ENCODE data around the gene GRIPAP1.

GRIPAP1 gene

GRCh38 chrX:48958635-48959094, 43.4 kb downstream of the GRIPAP1 start:
- DNase-seq, result peak in 1 of 2 donors; percentile 17

DNA sequence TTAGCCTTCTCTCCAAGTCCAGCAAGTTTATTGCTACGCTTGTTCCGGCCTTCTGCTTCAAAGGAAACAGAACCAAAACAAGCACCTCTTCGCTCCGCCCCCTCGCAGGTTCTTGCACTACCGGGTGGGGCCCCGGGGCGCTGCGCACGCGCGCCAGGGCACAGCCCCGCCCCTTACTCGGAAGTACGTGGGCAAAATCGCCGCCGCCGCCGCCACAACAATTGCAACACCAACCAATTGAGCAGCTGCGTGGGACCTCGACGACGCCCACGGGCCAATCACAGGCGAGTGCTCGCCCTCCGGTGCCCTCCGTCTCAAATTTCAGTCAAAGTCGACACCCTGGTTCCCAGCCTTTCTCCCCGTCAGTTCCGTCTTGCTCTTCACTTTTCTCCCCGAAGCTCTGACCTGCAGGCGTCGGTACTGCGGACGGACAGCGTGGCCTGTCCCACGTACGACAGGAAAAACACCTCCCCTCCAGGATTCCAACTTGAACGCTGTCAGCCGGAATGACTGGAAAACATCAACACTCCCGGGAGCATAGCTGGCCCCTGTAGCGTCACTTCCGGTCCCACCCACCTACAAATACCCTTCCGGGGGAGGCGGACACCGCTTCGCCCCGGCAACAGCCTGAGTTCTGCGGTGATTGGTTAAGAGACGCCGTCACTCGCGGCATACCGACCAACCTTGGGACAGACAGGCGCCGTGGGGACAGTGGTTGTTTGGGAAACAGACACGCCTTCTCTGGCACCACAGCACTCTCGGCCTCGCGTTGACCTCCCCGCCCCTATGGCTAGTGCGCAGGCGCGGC, 44.0 kb downstream of the GRIPAP1 start:
- DNase-seq, result peak; percentile 94 to 96

DNA sequence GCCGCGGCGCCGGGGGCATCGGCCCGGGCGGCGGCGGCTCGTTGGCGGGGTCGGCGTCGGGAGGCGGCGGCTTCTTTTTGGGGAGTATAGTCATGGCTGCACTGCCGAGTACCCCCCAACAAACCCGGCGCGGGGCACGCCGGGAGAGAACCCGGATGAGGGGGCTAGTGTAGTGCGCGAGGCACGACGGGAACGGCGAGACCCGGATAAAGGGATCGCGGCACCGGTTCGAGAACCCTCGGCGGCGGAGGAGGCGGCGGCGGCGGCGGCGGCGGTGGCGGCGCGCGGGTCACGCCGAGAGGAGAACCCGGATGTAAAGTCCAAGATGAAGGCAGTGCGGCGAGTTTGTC, 44.6 kb downstream of the GRIPAP1 start, which contains the start of gene OTUD5:
OTUD5 (minus strand) TSS at position 131 of the 350 bp plus-strand sequence; CDS start at position 94, 37 bp downstream.
- DNase-seq, result peak in 1 of 2 donors; percentile 67

GRCh38 chrX:48956728-48957414, 45.2 kb downstream of the GRIPAP1 start:
- peak in 1 of 2 donors; percentile 19 for DNase-seq

GRCh38 chrX:48948589-48948988, 53.5 kb downstream of the GRIPAP1 start:
- no peak for DNase-seq

DNA sequence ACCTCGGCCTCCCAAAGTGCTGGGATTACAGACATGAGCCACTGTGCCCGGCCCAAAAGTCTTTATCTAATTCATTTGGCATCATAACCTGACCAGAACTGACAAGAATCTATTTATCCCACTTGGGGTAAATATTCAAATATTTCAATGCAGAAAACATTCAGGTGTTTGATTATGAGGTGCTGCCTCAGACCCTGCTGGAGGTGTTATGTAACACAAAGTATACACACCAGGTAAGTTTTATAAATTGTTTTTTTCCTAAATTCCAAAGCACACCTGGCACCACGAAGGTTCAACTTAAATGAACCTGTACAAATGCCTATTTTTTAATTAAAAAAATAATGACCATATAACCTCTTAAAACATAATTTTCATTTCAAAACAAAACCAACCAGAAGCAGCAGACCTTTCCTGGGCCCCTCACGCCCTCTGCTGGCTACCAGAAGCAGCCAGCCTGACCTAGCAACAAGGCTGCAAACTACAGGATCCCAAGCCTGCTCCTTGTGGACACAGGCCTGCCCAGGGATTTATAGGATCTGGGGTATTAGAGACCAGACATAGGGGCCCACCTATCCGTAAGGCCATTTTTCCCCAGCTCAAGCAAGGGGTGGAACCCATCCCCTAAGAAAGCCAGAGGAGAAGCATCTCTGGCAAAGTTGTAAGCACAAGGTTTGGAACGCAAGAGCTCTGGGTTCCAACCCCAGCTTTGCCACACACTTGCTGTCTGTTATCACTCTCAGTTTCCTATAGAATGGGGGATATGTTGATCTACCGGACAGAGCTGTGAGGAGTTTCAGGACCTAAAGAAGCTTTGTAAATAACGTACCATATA, 56.3 kb downstream of the GRIPAP1 start:
- peak; percentile 35 to 56 for DNase-seq

GRCh38 chrX:48942895-48943294, 59.2 kb downstream of the GRIPAP1 start:
- peak in 1 of 2 donors; percentile 1 for DNase-seq

DNA sequence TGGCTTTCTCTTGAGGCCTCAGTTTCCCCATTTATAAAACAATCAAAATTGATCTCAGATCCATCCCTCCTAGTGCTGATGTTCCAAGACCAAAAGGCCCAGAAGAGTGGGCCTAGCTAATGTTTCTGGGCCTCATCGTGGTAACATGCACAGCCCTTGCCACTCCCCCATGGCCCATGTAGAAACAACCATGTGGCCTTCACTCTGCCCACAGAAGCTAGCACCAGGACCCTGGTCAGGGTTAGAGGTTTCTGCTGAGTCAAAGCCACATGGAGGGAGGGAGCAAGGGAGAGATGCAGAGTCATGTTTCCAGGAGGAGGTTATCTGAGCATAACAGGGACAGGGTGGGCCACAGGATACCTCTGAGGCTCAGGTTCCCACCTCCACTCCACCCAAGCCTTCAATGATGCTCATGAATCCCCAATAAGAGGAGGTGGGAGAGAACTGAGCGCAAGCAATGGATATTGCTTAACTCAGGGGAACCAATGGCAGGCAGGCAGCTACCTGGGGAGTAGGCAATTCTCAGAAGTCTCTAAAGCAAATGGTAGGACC, 61.6 kb downstream of the GRIPAP1 start:
- DNase-seq, result no peak

DNA sequence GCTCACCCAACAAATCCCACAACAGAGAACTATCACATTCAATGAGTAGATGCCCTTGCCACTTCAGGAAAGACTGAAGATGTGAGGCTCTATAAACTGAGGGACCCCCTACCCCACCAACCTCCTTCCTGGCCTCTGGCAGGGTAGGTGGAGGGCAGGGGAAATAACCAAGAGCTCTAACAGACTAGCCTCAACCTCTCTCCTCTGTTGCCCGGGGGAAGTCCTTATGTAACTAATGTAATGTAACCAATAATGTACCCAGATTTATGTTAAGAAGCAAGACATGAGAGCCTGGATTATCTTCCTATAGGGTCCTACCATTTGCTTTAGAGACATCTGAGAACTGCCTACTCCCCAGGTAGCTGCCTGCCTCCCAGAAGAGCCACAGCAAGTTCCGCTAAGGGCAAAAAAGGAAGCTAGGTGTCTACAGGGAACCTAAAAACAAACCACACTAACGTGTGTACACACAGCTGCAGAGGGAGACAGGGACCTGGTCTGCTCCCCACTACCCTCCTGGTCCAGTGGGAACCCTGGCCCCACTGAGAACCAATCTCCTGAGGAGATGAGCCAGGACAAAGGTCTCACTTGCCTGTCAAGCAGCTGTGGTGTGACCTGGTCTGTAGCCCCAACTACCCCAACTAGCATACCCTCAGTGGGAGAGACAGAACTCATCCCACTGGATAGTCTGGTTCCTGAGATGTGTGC, 62.4 kb downstream of the GRIPAP1 start:
- no peak for DNase-seq

DNA sequence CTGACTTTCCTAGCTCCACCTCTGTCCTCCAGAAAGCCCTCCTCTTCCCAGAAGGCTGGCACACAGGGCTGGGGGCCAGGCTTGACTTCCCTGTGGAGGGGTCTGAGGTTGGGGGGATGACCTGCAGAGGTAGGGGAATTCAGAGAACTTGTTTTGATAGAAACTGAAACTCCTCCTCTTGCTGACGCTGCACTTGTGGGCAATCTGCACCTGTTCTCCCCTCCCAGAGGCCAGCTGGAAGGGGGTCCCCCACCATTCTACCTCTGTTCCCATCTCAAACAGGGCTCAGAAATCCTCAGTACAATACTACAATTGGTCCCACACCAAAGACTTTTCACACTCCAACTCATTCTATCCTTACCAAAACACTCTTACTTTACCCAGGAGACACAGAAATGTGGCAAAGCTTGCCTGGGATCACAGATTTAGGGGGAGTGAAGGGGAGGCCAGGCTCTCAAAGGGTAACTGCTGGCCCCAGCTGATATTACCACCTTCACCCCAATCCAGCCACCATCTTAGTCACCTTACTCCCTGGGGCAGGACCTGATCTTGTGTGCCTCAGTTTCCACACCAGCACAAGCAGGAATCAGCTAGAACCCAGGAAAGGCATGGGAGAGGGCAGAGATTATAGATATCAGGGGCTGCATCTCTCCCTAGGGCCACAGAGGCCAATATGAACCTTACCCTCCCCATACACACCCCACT, 63.2 kb downstream of the GRIPAP1 start:
- no peak for DNase-seq

GRCh38 chrX:48937054-48937907, 64.8 kb downstream of the GRIPAP1 start:
- DNase-seq, result peak; percentile 78 to 79

GRCh38 chrX:48936429-48937053, 65.5 kb downstream of the GRIPAP1 start:
- DNase-seq, result no peak

GRCh38 chrX:48935301-48935670, 66.8 kb downstream of the GRIPAP1 start:
- DNase-seq, result peak; percentile 6 to 33

GRCh38 chrX:48934581-48935300, 67.3 kb downstream of the GRIPAP1 start:
- DNase-seq, result peak in 1 of 2 donors; percentile 15

- no peak for DNase-seq
Observed at GRCh38 chrX:48933757-48934156, 68.3 kb downstream of the GRIPAP1 start.

DNA sequence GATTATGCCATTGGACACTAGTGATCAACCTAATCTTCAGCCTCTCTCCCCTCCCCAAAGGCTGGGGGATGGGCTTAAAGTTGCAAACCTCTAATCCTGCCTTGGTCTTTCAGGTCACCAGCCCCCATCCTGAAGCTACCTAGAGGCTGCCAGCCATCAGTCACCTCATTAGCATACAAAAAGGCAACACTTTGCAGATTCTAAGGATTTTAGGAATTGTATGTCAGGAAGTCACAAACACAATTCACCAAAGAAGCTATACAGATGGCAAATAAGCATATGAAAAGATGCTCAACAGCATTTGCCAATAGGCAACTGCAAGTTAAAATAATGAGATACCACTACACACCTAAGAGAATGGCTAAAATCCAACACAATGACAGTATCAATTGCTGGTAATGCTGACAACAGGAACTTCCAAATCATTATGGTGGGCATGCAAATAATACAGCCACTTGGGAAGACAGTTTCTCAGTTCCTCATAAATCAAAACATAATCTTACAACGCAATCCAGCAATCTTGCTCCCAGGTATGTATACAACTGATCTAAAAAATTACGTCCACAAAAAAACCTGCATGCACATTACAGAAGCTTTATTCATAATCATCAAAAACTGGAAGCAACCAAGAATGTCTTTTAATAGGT, 74.2 kb downstream of the GRIPAP1 start:
- no peak for DNase-seq

DNA sequence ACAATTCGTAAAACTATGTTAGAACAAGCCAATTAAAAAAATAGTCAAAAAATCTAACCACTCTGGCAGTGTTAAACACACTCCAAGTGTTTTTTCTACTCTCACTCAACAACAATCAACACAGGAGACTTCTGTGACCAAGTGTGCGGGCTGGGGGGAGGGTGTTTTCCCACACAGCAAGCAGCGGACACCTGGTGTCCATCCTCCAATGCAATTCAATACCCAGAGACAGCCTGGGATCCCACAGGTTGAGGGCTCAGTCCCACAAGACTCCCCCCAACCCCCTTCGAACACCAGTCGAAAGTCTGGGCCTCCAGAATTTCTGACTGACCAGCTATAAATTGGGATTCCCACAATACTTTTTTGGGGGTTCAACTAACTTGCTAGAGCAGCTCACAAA, 74.9 kb downstream of the GRIPAP1 start:
- no peak for DNase-seq

DNA sequence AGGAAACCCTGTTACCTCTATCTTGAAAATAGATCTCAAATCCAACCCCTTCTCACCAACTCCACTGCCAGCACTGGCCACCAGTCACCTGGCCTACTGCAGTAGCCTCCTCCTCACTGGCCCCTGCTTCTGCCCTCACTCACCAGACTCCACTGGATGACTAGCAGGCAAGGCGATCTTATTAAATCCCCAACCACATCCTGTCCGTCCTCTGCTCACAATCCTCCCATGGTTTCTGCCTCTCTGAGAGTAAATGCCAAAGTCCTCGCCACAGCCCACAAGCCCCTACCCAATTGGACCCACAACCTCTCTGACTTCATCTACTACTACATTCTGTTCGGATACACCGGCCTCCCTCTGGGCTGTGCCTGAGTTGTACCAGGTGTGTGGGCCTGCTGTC, 77.8 kb downstream of the GRIPAP1 start:
- no peak for DNase-seq

DNA sequence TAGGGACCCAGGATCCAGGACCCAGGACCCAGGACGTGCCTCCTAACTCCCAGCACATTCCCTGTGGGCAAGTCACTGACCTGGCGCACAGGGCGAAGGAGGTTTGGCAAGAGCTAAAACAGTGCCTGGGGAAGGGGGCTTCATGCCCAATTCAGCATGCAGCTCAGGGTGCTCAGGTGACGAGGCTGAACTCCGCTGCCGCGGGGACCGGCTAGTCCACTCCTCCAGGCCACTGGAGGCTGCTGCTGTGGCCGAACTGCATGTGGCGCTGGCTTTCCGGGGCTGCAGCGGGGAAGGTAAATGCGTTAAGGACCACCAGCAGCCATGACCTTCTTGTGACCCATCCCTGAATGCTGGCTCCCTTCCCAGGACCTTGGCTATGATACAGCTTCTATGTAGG, 78.3 kb downstream of the GRIPAP1 start:
- DNase-seq, result no peak
